WTC11 (cell line): ENCODE data around the gene CRACDL.

Source experiments
- CREB1 ChIP-seq: sonication (generic); formaldehyde crosslinking; IDR thresholded peaks from 2 replicates; pipeline ENCODE4 v1.8.0; 2023; ENCODE audit warnings: mild to moderate bottlenecking, missing genetic modification reagents
- CREM ChIP-seq: sonication (generic); formaldehyde crosslinking; IDR thresholded peaks from 2 replicates; pipeline ENCODE4 v1.8.1; 2022; ENCODE audit warnings: mild to moderate bottlenecking, missing genetic modification reagents, moderate library complexity
- CTCF ChIP-seq: fragments of 200-600 bp; IDR thresholded peaks from 2 replicates; pipeline ENCODE4 v1.8.0; 2022; ENCODE audit warnings: antibody characterized with exemption
- E2F4 ChIP-seq: sonication (generic); formaldehyde crosslinking; IDR thresholded peaks from 2 replicates; pipeline ENCODE4 v1.8.1; 2022; ENCODE audit warnings: low read depth, mild to moderate bottlenecking, moderate library complexity, missing genetic modification reagents, borderline replicate concordance
- ETV6 ChIP-seq: sonication (generic); formaldehyde crosslinking; IDR thresholded peaks from 2 replicates; pipeline ENCODE4 v1.8.1; 2022; ENCODE audit warnings: mild to moderate bottlenecking, missing genetic modification reagents
- IRF1 ChIP-seq: sonication (generic); formaldehyde crosslinking; IDR thresholded peaks from 2 replicates; pipeline ENCODE4 v1.8.0; 2023; ENCODE audit warnings: missing genetic modification reagents
- MAX ChIP-seq: sonication (generic); formaldehyde crosslinking; IDR thresholded peaks from 2 replicates; pipeline ENCODE4 v1.8.0; 2022; ENCODE audit warnings: mild to moderate bottlenecking, missing genetic modification reagents
- MLX ChIP-seq: sonication (generic); formaldehyde crosslinking; IDR thresholded peaks from 2 replicates; pipeline ENCODE4 v1.8.1; 2023; ENCODE audit warnings: mild to moderate bottlenecking, missing genetic modification reagents, moderate library complexity
- NR2C2 ChIP-seq: sonication (generic); formaldehyde crosslinking; IDR thresholded peaks from 2 replicates; pipeline ENCODE4 v1.8.0; 2022; ENCODE audit warnings: mild to moderate bottlenecking, missing genetic modification reagents
- SMAD3 ChIP-seq: sonication (generic); formaldehyde crosslinking; IDR thresholded peaks from 2 replicates; pipeline ENCODE4 v1.8.0; 2022; ENCODE audit warnings: missing genetic modification reagents, mild to moderate bottlenecking, borderline replicate concordance
- SOX15 ChIP-seq: fragments of 250-450 bp; sonication (Bioruptor Pico); IDR thresholded peaks from 2 replicates; pipeline ENCODE4 v1.9.0; 2021; ENCODE audit warnings: mild to moderate bottlenecking
- TEAD4 ChIP-seq: sonication (generic); formaldehyde crosslinking; IDR thresholded peaks from 2 replicates; pipeline ENCODE4 v1.8.0; 2022; ENCODE audit warnings: mild to moderate bottlenecking, missing genetic modification reagents
- USF2 ChIP-seq: sonication (generic); formaldehyde crosslinking; IDR thresholded peaks from 2 replicates; pipeline ENCODE4 v1.8.1; 2023; ENCODE audit warnings: mild to moderate bottlenecking, missing genetic modification reagents, moderate library complexity
- ZNF416 ChIP-seq: fragments of 250-450 bp; sonication (Bioruptor Pico); IDR thresholded peaks from 2 replicates; pipeline ENCODE4 v1.9.0; 2021; ENCODE audit warnings: mild to moderate bottlenecking, inconsistent platforms

- TF ChIP-seq NR2C2 (CRISPR knock-in tag): no peak
- no peak for TF ChIP-seq CTCF
- TF ChIP-seq IRF1: no peak
- TF ChIP-seq ZNF416 (CRISPR knock-in tag): no peak
- TF ChIP-seq USF2 (CRISPR knock-in tag): no peak
- TF ChIP-seq SMAD3 (CRISPR knock-in tag): no peak
- no peak for TF ChIP-seq SOX15 (CRISPR knock-in tag)
- TF ChIP-seq E2F4 (CRISPR knock-in tag): no peak
- no peak for TF ChIP-seq CREB1
- TF ChIP-seq MLX (CRISPR knock-in tag): no peak
- no peak for TF ChIP-seq TEAD4 (CRISPR knock-in tag)
- no peak for TF ChIP-seq CREM (CRISPR knock-in tag)
- no peak for TF ChIP-seq MAX (CRISPR knock-in tag)
- TF ChIP-seq ETV6: no peak
Observed at GRCh38 chr2:98751748-98752147, 184.3 kb downstream of the CRACDL start.
